Measurements from ENCODE around the gene RTN4R. TPM values are rescaled to one million over a fixed set of nuclear protein-coding genes. Genes with fewer than 3 reads are reported as not detected.
A peak's percentile ranks its signal among the peaks of the same experiment; 100 is the strongest.

Gene RTN4R
- total and polyA plus RNA-seq, 9 of the 15 experiments (the other 6 are each of a cell fraction or from before 2014, with no cell fraction given): 0.04 to 2.8 (median 1.4) TPM; not detected in 3

GRCh38 chr22:20206709-20207215 is 61.4 kb downstream of the RTN4R start (continued):
- no peak for TF ChIP-seq ZNF318 (IDR thresholded peaks at IDR 0.05; ENCODE audit: borderline replicate concordance in 1 of 2, low read depth in 1 of 2)
- TF ChIP-seq ZSCAN32 (CRISPR knock-in tag; IDR thresholded peaks at IDR 0.05): no peak
- peak in 1 of 3 experiments; percentile 88; a peak in 2 of 6 replicates for TF ChIP-seq ZBTB11 (CRISPR knock-in tag; IDR thresholded peaks at IDR 0.05)
- TF ChIP-seq CCNT2 (IDR thresholded peaks at IDR 0.05; ENCODE audit: borderline replicate concordance, extremely low read depth, insufficient read length, low read depth, low read length): no peak
- no peak for TF ChIP-seq FOXJ3 (CRISPR knock-in tag; IDR thresholded peaks at IDR 0.05)
- no peak for TF ChIP-seq ZNF79 (CRISPR knock-in tag; IDR thresholded peaks at IDR 0.05; ENCODE audit: low read depth)
- no peak for TF ChIP-seq TCFL5 (CRISPR knock-in tag; conservative IDR thresholded peaks at IDR 0.05)
- TF ChIP-seq PTBP1 (IDR thresholded peaks at IDR 0.05; ENCODE audit: low read depth, low read length): 0 out of 2 replicates have a peak, but pooled peaks have one; percentile 53
- peak; percentile 93 for TF ChIP-seq MYC (IDR thresholded peaks at IDR 0.05; ENCODE audit: low read depth, low read length)
- TF ChIP-seq MYC (CRISPR knock-in tag; IDR thresholded peaks at IDR 0.05; ENCODE audit: borderline replicate concordance, low read depth): peak; percentile 92
- TF ChIP-seq NELFE (IDR thresholded peaks at IDR 0.05; ENCODE audit: insufficient read depth, insufficient read length): no peak
- no peak for TF ChIP-seq ZNF512 (tag; IDR thresholded peaks at IDR 0.05)
- TF ChIP-seq FOXA3 (CRISPR knock-in tag; conservative IDR thresholded peaks at IDR 0.05 in 1 of 2, IDR thresholded peaks at IDR 0.05 in 1 of 2): no peak

Measured in K562 (cell line).